ENCODE results near the gene C3orf20. TPM values are rescaled to one million over a fixed set of nuclear protein-coding genes. Genes with fewer than 3 reads are reported as not detected.

The C3orf20 gene
- total RNA-seq, 1 experiment from 2014 or later, result not detected

DNA sequence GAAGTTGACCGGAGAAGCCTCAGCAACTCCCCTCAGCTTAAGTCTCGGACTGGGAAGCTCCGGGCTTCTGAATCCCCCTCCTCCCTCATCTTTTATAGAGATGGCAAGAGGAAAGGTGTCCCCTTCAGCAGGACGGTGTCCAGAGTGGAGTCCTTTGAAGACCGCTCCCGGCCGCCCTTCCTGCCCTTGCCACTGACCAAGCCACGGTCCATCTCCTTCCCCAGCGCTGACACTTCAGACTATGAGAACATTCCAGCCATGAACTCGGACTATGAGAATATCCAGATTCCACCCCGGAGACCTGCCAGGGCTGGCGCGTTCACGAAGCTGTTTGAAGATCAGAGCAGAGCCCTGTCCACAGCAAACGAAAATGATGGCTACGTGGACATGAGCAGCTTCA is 146.2 kb downstream of the C3orf20 start:
- peaks cover 86% of the 10 kb centered on the region for H3K27me3 ChIP-seq (ENCODE audit: low read length)
- intact Hi-C loops (cut with micrococcal nuclease), result no loop called here
- BruUV-seq (replicated peaks), result no TSS peak

GRCh38 chr3:14822134-14822533 is 147.2 kb downstream of the C3orf20 start:
- Histone ChIP-seq H4K20me1 (ENCODE audit: low read length) (no peaks in the 10 kb centered on the region), H3K9me2 (replicated peaks; ENCODE audit: low read length) (no peaks in the 10 kb centered on the region), H2AFZ (ENCODE audit: low read length) (no peak overlapping the region), H3K4me3 (ENCODE audit: low read length) (no peak overlapping the region), H3K9ac (ENCODE audit: low read length) (no peak overlapping the region), H3K27ac (ENCODE audit: low read length) (no peak overlapping the region), H3K4me2 (ENCODE audit: low read length) (no peak overlapping the region), H3K4me1 (ENCODE audit: insufficient read depth, low read length) (no peaks in the 10 kb centered on the region), H3K36me3 (ENCODE audit: low read depth, low read length) (no peaks in the 10 kb centered on the region), H3K79me2 (ENCODE audit: low read length) (no peaks in the 10 kb centered on the region), H3F3A (ENCODE audit: low read length, unreplicated experiment) (no peaks in the 10 kb centered on the region), H3K27me3 (ENCODE audit: low read length) (peaks cover 94% of the 10 kb centered on the region), H3K9me3 (ENCODE audit: low read length) (no peaks in the 10 kb centered on the region)
- ChIA-PET CTCF (no interaction called here), POLR2A (ENCODE audit: unreplicated experiment) (interaction anchor here (0.6 kb wide), 1 partner anchor 1263 kb away, joined by 6 read pairs; no protein-coding TSS in a partner anchor)
- DNase-seq (no peak), ATAC-seq (no peak)
- TF ChIP-seq, protein P1, sequence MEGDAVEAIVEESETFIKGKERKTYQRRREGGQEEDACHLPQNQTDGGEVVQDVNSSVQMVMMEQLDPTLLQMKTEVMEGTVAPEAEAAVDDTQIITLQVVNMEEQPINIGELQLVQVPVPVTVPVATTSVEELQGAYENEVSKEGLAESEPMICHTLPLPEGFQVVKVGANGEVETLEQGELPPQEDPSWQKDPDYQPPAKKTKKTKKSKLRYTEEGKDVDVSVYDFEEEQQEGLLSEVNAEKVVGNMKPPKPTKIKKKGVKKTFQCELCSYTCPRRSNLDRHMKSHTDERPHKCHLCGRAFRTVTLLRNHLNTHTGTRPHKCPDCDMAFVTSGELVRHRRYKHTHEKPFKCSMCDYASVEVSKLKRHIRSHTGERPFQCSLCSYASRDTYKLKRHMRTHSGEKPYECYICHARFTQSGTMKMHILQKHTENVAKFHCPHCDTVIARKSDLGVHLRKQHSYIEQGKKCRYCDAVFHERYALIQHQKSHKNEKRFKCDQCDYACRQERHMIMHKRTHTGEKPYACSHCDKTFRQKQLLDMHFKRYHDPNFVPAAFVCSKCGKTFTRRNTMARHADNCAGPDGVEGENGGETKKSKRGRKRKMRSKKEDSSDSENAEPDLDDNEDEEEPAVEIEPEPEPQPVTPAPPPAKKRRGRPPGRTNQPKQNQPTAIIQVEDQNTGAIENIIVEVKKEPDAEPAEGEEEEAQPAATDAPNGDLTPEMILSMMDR (conservative IDR thresholded peaks at IDR 0.05; ENCODE audit: low read depth, low read length), result no peak
- TF ChIP-seq EZH2 (IDR thresholded peaks at IDR 0.05; ENCODE audit: low read length, unreplicated experiment) (no peak), EZH2phosphoT487 (IDR thresholded peaks at IDR 0.05; ENCODE audit: borderline replicate concordance, low read length) (no peak)
- BruUV-seq (replicated peaks), result no TSS peak
- intact Hi-C loops (cut with micrococcal nuclease), result no loop called here

More for the DNA sequence above, 146.2 kb downstream of the C3orf20 start:
- no peaks in the 10 kb centered on the region for H3F3A ChIP-seq (ENCODE audit: low read length, unreplicated experiment)
- H4K20me1 ChIP-seq (ENCODE audit: low read length), result no peaks in the 10 kb centered on the region
- TF ChIP-seq EZH2phosphoT487 (IDR thresholded peaks at IDR 0.05; ENCODE audit: borderline replicate concordance, low read length) (no peak), EZH2 (IDR thresholded peaks at IDR 0.05; ENCODE audit: low read length, unreplicated experiment) (no peak)
- TF ChIP-seq, protein P1 (conservative IDR thresholded peaks at IDR 0.05; ENCODE audit: low read depth, low read length), result no peak
- ATAC-seq (no peak), DNase-seq (no peak)
- no peaks in the 10 kb centered on the region for H3K4me1 ChIP-seq (ENCODE audit: insufficient read depth, low read length)
- H3K9me2 ChIP-seq (replicated peaks; ENCODE audit: low read length), result no peaks in the 10 kb centered on the region
- POLR2A ChIA-PET (ENCODE audit: unreplicated experiment), result no interaction called here
- H3K79me2 ChIP-seq (ENCODE audit: low read length), result no peaks in the 10 kb centered on the region
- no peak overlapping the region for H2AFZ ChIP-seq (ENCODE audit: low read length)
- H3K27ac ChIP-seq (ENCODE audit: low read length), result no peak overlapping the region
- H3K4me3 ChIP-seq (ENCODE audit: low read length), result no peak overlapping the region
- CTCF ChIA-PET, result no interaction called here
- H3K9ac ChIP-seq (ENCODE audit: low read length), result no peak overlapping the region
- no peak overlapping the region for H3K4me2 ChIP-seq (ENCODE audit: low read length)
- no peaks in the 10 kb centered on the region for H3K36me3 ChIP-seq (ENCODE audit: low read depth, low read length)
- no peaks in the 10 kb centered on the region for H3K9me3 ChIP-seq (ENCODE audit: low read length)

Other genes starting within 250 kb of the C3orf20 start
- 0.29 and 0.36 TPM in 2 replicates for gene GRIP2, start 134.8 kb upstream of the C3orf20 start, total RNA-seq (2014; rRNA removed)
- 8.2 and 16.1 TPM in 2 replicates for gene CCDC174, start 23.4 kb upstream of the C3orf20 start, total RNA-seq (2014; rRNA removed)
- gene FGD5, start 143.8 kb downstream of the C3orf20 start, total RNA-seq (2014; rRNA removed), result not detected in 2 replicates

Data from PC-3 (cell line).